Activated T-cell treated with anti-CD3 and anti-CD28 coated beads, Interleukin-2, amount 50 U/mL, for 72 hours (primary cell): ENCODE data around the gene ITGA4. TPM values are rescaled to one million over a fixed set of nuclear protein-coding genes. Genes with fewer than 3 reads are reported as not detected.
A peak's percentile ranks its signal among the peaks of the same experiment; 100 is the strongest.

Experiments used
- ATAC-seq, 2 donors: fragments of 150-1000 bp; cut with Tn5 transposase; replicated peaks in 1 of 2; 2 replicates each; pipeline ENCODE4 v1.10.0; 2021; ENCODE audit warnings: moderate library complexity in 2 of 2, mild to moderate bottlenecking in 1 of 2
- DNase-seq, 2 donors: peaks; one replicate each; pipeline ENCODE4 v3.0.0; 2021 to 2022; ENCODE audit warnings: mixed read lengths in 1 of 2
- H3K27ac Mint-ChIP-seq: one replicate; pipeline ENCODE4 v1.8.0; 2022; ENCODE audit warnings: mild to moderate bottlenecking, moderate library complexity, mixed read lengths
- H3K27me3 Mint-ChIP-seq: one replicate; pipeline ENCODE4 v1.8.0; 2022; ENCODE audit warnings: low read depth, mixed read lengths
- H3K36me3 Mint-ChIP-seq, 2 donors: one replicate each; pipeline ENCODE4 v1.8.0; 2022; ENCODE audit warnings: mixed read lengths in 2 of 2, mild to moderate bottlenecking in 1 of 2; ENCODE audit not compliant: insufficient read depth in 2 of 2
- H3K4me1 Mint-ChIP-seq: one replicate; pipeline ENCODE4 v1.8.0; 2022; ENCODE audit warnings: low read depth, mixed read lengths
- H3K4me3 Mint-ChIP-seq, 2 donors: one replicate each; pipeline ENCODE4 v1.8.0; 2022; ENCODE audit warnings: mild to moderate bottlenecking in 2 of 2, mixed read lengths in 2 of 2, moderate library complexity in 2 of 2
- H3K9me3 Mint-ChIP-seq, 2 donors: one replicate each; pipeline ENCODE4 v1.8.0; 2022; ENCODE audit warnings: mixed read lengths in 2 of 2
- total RNA-seq, 2 donors: library from RNA; stranded (reverse); gene quantifications; one replicate each; pipeline ENCODE4 v1.2.3, GENCODE V29; 2022

Gene ITGA4
- total RNA-seq, 2 donors from 2014 or later, result 47.3 to 47.5 TPM

GRCh38 chr2:181463588-181463987 lies 6.4 kb downstream of the ITGA4 start:
- H3K27me3 Mint-ChIP-seq, result no peaks in the 10 kb centered on the region
- peak overlapping the region; percentile 41 to 62 for H3K4me3 Mint-ChIP-seq
- no peaks in the 10 kb centered on the region for H3K9me3 Mint-ChIP-seq
- H3K4me1 Mint-ChIP-seq, result peaks cover 88% of the 10 kb centered on the region
- DNase-seq (no peak), ATAC-seq (peak in 1 of 2 donors; percentile 22)
- H3K27ac Mint-ChIP-seq, result peak overlapping the region; percentile 83
- peaks cover 2 to 5% of the 10 kb centered on the region in 2 donors for H3K36me3 Mint-ChIP-seq

GRCh38 chr2:181464966-181465365 lies 7.8 kb downstream of the ITGA4 start:
- DNase-seq, result no peak
- H3K27ac Mint-ChIP-seq, result peak overlapping the region; percentile 53
- H3K36me3 Mint-ChIP-seq, result peaks cover 3 to 8% of the 10 kb centered on the region in 2 donors
- ATAC-seq, result no peak
- no peaks in the 10 kb centered on the region for H3K27me3 Mint-ChIP-seq
- H3K9me3 Mint-ChIP-seq, result no peaks in the 10 kb centered on the region
- H3K4me3 Mint-ChIP-seq, result peak overlapping the region; percentile 45
- H3K4me1 Mint-ChIP-seq, result peaks cover 95% of the 10 kb centered on the region

DNA sequence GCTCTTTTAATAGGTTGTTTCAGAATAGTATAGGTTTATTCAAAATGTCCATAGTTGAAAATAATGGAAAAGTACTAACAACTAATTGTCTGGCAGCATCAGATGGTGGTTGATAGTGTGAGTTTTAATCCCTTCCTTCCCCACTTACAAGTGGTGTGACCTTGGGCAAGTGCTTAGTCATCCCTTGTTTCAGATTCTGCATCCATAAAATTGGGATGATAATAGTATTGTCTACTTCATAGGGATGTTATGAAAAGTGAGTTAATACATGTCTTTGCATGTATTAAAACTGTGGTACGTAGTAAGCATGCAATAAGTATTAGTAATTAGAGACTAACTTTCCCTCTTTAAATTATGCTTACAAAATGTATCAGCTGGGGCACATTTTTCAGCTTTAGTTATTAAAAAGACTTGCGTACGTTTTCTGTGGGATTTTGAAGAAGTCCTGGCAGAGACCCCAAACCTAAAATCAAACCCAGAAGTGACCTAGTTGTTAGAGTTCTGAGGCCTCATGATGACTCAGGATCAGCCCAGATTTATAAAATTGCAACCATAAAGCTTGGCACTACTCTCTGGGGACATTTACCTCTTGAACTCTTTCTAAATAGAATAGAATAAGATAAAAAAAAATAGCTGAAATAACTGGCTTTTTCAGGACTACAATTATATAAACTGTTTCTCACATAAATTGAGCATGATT lies 8.6 kb downstream of the ITGA4 start:
- Mint-ChIP-seq H3K36me3 (peaks cover 3 to 8% of the 10 kb centered on the region in 2 donors), H3K9me3 (no peaks in the 10 kb centered on the region), H3K27me3 (no peaks in the 10 kb centered on the region), H3K27ac (peak overlapping the region; percentile 53), H3K4me1 (peaks cover 95% of the 10 kb centered on the region), H3K4me3 (peak overlapping the region in 1 of 2 donors; percentile 45)
- no peak for ATAC-seq
- no peak for DNase-seq

GRCh38 chr2:181466661-181467576 lies 9.7 kb downstream of the ITGA4 start:
- DNase-seq (peak; percentile 74 to 81), ATAC-seq (peak; percentile 42 to 58)
- Mint-ChIP-seq H3K4me1 (peaks cover 97% of the 10 kb centered on the region), H3K27me3 (no peaks in the 10 kb centered on the region), H3K36me3 (peaks cover 3 to 12% of the 10 kb centered on the region in 2 donors), H3K27ac (peak overlapping the region; percentile 58), H3K9me3 (no peaks in the 10 kb centered on the region), H3K4me3 (peak overlapping the region; percentile 31 to 70)

- H3K27ac Mint-ChIP-seq, result peak overlapping the region; percentile 84
- ATAC-seq (peak; percentile 24 to 31), DNase-seq (no peak)
- H3K27me3 Mint-ChIP-seq, result no peaks in the 10 kb centered on the region
- no peaks in the 10 kb centered on the region for H3K9me3 Mint-ChIP-seq
- peaks cover 3 to 13% of the 10 kb centered on the region in 2 donors for H3K36me3 Mint-ChIP-seq
- peaks cover 97% of the 10 kb centered on the region for H3K4me1 Mint-ChIP-seq
- peak overlapping the region in 1 of 2 donors; percentile 23 for H3K4me3 Mint-ChIP-seq
Measured at GRCh38 chr2:181467966-181468707, 11.0 kb downstream of the ITGA4 start.

GRCh38 chr2:181468811-181469210 lies 11.6 kb downstream of the ITGA4 start:
- Mint-ChIP-seq H3K4me3 (peak overlapping the region in 1 of 2 donors; percentile 23), H3K27ac (peak overlapping the region; percentile 84), H3K36me3 (peaks cover 3 to 13% of the 10 kb centered on the region in 2 donors), H3K9me3 (no peaks in the 10 kb centered on the region), H3K27me3 (no peaks in the 10 kb centered on the region), H3K4me1 (peaks cover 97% of the 10 kb centered on the region)
- DNase-seq (no peak), ATAC-seq (no peak)

DNA sequence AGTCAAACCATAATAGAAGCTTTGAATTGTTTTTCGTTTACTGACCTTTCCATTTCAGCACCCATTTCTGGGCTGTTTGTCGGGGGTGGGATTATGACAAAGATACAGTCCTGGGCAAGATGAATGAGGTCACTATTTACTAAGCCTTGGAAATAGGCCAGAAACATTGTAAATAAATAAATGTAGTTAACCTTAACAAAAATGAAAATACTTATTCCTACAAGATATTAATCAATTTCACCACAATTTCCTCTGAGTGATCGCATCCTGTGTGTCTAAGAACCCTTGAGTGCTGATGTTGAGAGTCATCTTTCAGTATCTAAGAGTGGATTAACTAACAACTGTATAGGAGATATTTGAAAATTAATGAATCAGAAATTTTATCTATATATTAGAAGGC lies 14.0 kb downstream of the ITGA4 start:
- H3K27ac Mint-ChIP-seq, result peak overlapping the region; percentile 94
- DNase-seq (no peak), ATAC-seq (peak in 1 of 2 donors; percentile 14)
- H3K9me3 Mint-ChIP-seq, result no peaks in the 10 kb centered on the region
- peak overlapping the region; percentile 65 to 74 for H3K4me3 Mint-ChIP-seq
- H3K36me3 Mint-ChIP-seq, result peaks cover 3 to 27% of the 10 kb centered on the region in 2 donors
- H3K27me3 Mint-ChIP-seq, result no peaks in the 10 kb centered on the region
- peaks cover 84% of the 10 kb centered on the region for H3K4me1 Mint-ChIP-seq

- Mint-ChIP-seq H3K9me3 (no peaks in the 10 kb centered on the region), H3K27me3 (no peaks in the 10 kb centered on the region), H3K36me3 (peaks cover 6 to 32% of the 10 kb centered on the region in 2 donors), H3K27ac (peak overlapping the region; percentile 94), H3K4me1 (peaks cover 81% of the 10 kb centered on the region), H3K4me3 (peak overlapping the region; percentile 42 to 80)
- DNase-seq (no peak), ATAC-seq (peak; percentile 70 to 88)
Measured at GRCh38 chr2:181471783-181472182, 14.6 kb downstream of the ITGA4 start.

DNA sequence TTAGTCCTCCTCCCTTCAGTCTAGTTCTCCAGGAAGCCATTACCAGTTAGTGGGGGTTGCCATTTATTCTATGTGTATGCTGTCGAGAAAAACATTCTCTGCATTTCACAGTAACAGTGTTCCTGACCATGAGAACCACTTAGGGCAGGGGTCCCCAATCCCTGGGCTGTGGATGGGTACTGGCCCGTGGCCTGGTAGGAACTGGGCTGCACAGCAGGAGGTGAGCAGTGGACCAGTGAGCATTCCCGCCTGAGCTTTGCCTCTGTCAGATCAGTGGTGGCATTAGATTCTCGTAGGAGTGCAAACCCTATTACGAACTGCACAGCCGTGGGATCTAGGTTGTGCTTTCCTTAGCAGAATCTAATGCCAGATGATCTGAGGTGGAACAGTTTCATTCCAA lies 15.8 kb downstream of the ITGA4 start:
- DNase-seq (no peak), ATAC-seq (no peak)
- H3K4me1 Mint-ChIP-seq, result peaks cover 69% of the 10 kb centered on the region
- peaks cover 6 to 32% of the 10 kb centered on the region in 2 donors for H3K36me3 Mint-ChIP-seq
- H3K9me3 Mint-ChIP-seq, result no peaks in the 10 kb centered on the region
- no peaks in the 10 kb centered on the region for H3K27me3 Mint-ChIP-seq
- peak overlapping the region in 1 of 2 donors; percentile 64 for H3K4me3 Mint-ChIP-seq
- peak overlapping the region; percentile 39 for H3K27ac Mint-ChIP-seq

DNA sequence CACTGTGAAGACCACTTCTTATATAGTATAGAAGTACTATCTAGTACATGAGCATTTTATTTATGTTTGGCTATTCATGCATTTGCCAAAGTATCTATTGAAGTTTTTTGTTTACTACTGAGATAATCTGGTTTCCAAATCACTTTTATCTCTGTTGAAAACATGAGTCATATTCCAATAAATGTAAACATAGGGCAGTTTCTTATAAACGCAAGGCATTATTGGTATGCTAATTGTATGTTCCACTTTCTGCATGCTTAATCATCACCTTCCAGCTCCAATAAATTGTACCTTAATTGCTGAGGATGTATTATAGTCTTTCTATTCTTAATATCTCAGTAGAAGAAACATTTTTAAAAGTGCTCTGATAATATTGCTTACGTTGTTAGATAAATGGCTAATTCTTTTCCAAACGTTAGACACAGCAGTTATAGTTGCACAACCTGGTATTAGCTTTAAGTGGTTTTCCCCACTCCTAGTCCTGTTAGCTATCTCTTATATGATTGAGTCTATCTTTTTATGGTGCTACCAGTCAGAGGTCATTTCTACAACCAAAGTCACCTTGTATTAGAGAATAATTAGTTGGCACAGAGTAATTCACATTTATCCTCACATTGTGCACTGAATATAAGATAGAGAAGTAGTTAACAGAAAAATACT lies 17.2 kb downstream of the ITGA4 start:
- DNase-seq (no peak), ATAC-seq (no peak)
- H3K36me3 Mint-ChIP-seq, result peaks cover 6 to 26% of the 10 kb centered on the region in 2 donors
- H3K9me3 Mint-ChIP-seq, result no peaks in the 10 kb centered on the region
- peaks cover 56% of the 10 kb centered on the region for H3K4me1 Mint-ChIP-seq
- H3K27me3 Mint-ChIP-seq, result no peaks in the 10 kb centered on the region
- H3K4me3 Mint-ChIP-seq, result no peak overlapping the region
- peak overlapping the region; percentile 76 for H3K27ac Mint-ChIP-seq

GRCh38 chr2:181483211-181483610 lies 26.0 kb downstream of the ITGA4 start:
- no peaks in the 10 kb centered on the region for H3K4me1 Mint-ChIP-seq
- no peak overlapping the region for H3K4me3 Mint-ChIP-seq
- H3K27ac Mint-ChIP-seq, result no peak overlapping the region
- H3K9me3 Mint-ChIP-seq, result no peaks in the 10 kb centered on the region
- DNase-seq (no peak), ATAC-seq (no peak)
- peaks cover 8 to 25% of the 10 kb centered on the region in 2 donors for H3K36me3 Mint-ChIP-seq
- no peaks in the 10 kb centered on the region for H3K27me3 Mint-ChIP-seq

- Mint-ChIP-seq H3K4me3 (no peak overlapping the region), H3K27me3 (no peaks in the 10 kb centered on the region), H3K27ac (peak overlapping the region; percentile 86), H3K36me3 (peaks cover 8 to 28% of the 10 kb centered on the region in 2 donors), H3K9me3 (no peaks in the 10 kb centered on the region), H3K4me1 (peaks cover 5% of the 10 kb centered on the region)
- no peak for ATAC-seq
- DNase-seq, result no peak
Measured at GRCh38 chr2:181483876-181484275, 26.7 kb downstream of the ITGA4 start.
